ENCODE measurements around the gene BMPER.

DNA sequence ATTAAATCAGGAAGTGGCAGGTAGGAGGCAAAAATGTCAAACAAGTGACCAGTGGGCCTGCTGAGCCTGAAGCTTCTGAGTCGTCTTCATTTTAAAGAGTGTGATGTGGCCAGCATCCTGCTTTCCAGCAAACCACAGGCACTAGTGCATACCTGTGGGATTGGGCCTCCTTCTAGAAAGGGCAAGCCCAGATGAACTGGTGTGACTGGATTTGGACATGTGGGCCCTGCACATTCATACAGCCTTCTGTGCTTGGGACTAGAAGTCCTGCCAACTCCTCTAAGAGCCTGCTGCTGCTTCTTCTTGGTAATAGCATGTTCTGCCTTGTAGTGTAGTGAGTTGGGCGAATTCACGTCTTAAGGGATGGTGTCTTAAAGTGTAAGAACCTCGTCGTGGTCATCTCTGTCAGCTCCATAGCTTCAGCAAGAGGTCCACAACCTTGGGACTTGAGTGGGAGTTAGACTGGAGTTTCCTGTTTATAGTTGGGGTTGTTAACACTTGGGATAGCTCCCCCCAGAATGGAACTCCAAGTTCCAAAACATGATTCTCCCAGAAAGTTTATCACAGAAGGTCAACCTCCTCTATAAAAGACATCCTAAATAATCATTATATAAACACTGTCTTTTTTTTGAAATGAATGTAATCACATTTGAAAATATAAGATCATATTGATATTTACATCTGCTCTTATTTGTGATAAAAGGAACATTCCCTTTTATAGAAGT is 11.2 kb downstream of the BMPER start:
- TF ChIP-seq, protein P1, sequence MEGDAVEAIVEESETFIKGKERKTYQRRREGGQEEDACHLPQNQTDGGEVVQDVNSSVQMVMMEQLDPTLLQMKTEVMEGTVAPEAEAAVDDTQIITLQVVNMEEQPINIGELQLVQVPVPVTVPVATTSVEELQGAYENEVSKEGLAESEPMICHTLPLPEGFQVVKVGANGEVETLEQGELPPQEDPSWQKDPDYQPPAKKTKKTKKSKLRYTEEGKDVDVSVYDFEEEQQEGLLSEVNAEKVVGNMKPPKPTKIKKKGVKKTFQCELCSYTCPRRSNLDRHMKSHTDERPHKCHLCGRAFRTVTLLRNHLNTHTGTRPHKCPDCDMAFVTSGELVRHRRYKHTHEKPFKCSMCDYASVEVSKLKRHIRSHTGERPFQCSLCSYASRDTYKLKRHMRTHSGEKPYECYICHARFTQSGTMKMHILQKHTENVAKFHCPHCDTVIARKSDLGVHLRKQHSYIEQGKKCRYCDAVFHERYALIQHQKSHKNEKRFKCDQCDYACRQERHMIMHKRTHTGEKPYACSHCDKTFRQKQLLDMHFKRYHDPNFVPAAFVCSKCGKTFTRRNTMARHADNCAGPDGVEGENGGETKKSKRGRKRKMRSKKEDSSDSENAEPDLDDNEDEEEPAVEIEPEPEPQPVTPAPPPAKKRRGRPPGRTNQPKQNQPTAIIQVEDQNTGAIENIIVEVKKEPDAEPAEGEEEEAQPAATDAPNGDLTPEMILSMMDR (IDR thresholded peaks at IDR 0.05), result no peak
- TF ChIP-seq POLR2A (IDR thresholded peaks at IDR 0.05), result no peak

Data from thyroid gland (tissue), 4 donors.